ENCODE data around the gene BICD2.

The BICD2 gene

DNA sequence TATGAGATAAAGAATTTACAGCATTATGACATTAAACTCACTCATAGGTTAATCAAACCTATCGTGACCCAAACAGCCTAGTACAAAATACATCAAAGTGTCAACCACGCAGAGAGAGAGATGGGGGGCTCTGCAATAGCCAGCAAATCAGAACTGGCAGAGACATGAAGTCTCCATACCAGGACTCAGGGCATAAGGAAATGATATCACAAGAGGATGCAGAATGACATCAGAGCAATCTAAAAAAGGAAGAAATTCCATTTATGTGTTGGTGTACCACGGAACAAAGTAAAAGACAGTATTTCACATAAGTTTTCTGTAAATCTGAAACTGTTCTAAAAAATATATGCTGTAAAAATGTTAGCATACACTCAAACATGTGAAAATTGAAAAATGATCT lies 24.6 kb downstream of the BICD2 start:
- H3K4me3 ChIP-seq (ENCODE audit: low read length) = no peak overlapping the region
- peaks cover 45% of the 10 kb centered on the region for H3K4me1 ChIP-seq (ENCODE audit: control insufficient read depth, insufficient read depth, low read length)
- no peaks in the 10 kb centered on the region for H3K27me3 ChIP-seq (ENCODE audit: control insufficient read depth, insufficient read depth, low read length)
- no peaks in the 10 kb centered on the region for H3K9me3 ChIP-seq (ENCODE audit: control insufficient read depth, low read length)
- H3K9ac ChIP-seq (ENCODE audit: low read length) = no peak overlapping the region
- no peaks in the 10 kb centered on the region for H3K36me3 ChIP-seq (ENCODE audit: control insufficient read depth, insufficient read depth, low read length)

GRCh38 chr9:92739346-92739970 lies 25.2 kb downstream of the BICD2 start:
- Histone ChIP-seq H3K4me3 (ENCODE audit: low read length) (no peak overlapping the region), H3K36me3 (ENCODE audit: control insufficient read depth, insufficient read depth, low read length) (no peaks in the 10 kb centered on the region), H3K27me3 (ENCODE audit: control insufficient read depth, insufficient read depth, low read length) (no peaks in the 10 kb centered on the region), H3K9ac (ENCODE audit: low read length) (no peak overlapping the region), H3K4me1 (ENCODE audit: control insufficient read depth, insufficient read depth, low read length) (peaks cover 45% of the 10 kb centered on the region), H3K9me3 (ENCODE audit: control insufficient read depth, low read length) (no peaks in the 10 kb centered on the region)

DNA sequence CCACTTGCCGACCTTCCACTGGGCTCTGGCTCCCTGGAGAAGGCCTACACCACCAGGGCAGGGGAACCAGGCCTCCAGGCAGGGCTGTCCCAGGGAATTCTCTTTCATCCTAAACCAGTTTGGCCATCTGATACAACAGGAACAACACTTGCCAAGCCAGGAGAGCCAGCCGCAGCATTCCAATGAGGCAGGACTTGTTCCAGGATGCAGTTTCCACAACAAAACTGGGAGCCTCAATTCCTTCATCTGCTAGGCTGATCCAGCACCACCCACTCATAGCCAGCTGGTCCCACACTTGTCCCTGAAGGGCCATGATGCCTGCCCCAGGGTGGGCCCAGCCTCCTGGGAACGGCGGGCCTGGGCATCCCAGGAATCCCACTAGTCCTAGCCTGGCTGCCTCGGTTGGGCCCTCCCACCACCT lies 26.0 kb downstream of the BICD2 start:
- H3K36me3 ChIP-seq (ENCODE audit: control insufficient read depth, insufficient read depth, low read length) = no peaks in the 10 kb centered on the region
- no peak overlapping the region for H3K9ac ChIP-seq (ENCODE audit: low read length)
- H3K4me3 ChIP-seq (ENCODE audit: low read length) = no peak overlapping the region
- H3K4me1 ChIP-seq (ENCODE audit: control insufficient read depth, insufficient read depth, low read length) = peaks cover 45% of the 10 kb centered on the region
- no peaks in the 10 kb centered on the region for H3K9me3 ChIP-seq (ENCODE audit: control insufficient read depth, low read length)
- no peaks in the 10 kb centered on the region for H3K27me3 ChIP-seq (ENCODE audit: control insufficient read depth, insufficient read depth, low read length)

GRCh38 chr9:92737611-92738299 lies 26.9 kb downstream of the BICD2 start:
- no peak overlapping the region for H3K4me3 ChIP-seq (ENCODE audit: low read length)

DNA sequence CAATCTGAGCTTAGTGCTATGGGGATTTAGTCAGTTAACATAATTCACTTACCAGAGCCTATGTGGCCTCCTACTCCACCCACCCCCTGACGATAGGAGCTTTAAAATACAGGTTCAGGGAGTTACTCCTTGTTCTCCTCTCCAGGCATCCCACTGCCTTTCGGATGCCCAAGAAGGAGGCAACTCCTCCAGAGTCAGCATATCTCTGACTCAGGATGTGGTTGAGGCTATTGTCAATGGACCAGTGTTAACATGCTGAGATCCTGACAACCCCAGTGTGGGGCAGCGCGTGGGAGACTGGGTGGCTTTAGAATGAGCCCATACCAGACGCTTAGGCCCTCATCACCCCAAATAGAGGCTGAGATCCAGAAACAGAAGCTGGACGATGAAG lies 27.4 kb downstream of the BICD2 start:
- H3K9ac ChIP-seq (ENCODE audit: low read length) = no peak overlapping the region
- no peaks in the 10 kb centered on the region for H3K9me3 ChIP-seq (ENCODE audit: control insufficient read depth, low read length)
- no peak overlapping the region for H3K4me3 ChIP-seq (ENCODE audit: low read length)
- no peaks in the 10 kb centered on the region for H3K27me3 ChIP-seq (ENCODE audit: control insufficient read depth, insufficient read depth, low read length)
- H3K4me1 ChIP-seq (ENCODE audit: control insufficient read depth, insufficient read depth, low read length) = peaks cover 45% of the 10 kb centered on the region
- no peaks in the 10 kb centered on the region for H3K36me3 ChIP-seq (ENCODE audit: control insufficient read depth, insufficient read depth, low read length)

More at GRCh38 chr9:92737611-92738299, 26.9 kb downstream of the BICD2 start:
- H3K9me3 ChIP-seq (ENCODE audit: control insufficient read depth, low read length) = no peaks in the 10 kb centered on the region
- H3K27me3 ChIP-seq (ENCODE audit: control insufficient read depth, insufficient read depth, low read length) = no peaks in the 10 kb centered on the region
- H3K4me1 ChIP-seq (ENCODE audit: control insufficient read depth, insufficient read depth, low read length) = peaks cover 45% of the 10 kb centered on the region
- H3K36me3 ChIP-seq (ENCODE audit: control insufficient read depth, insufficient read depth, low read length) = no peaks in the 10 kb centered on the region
- no peak overlapping the region for H3K9ac ChIP-seq (ENCODE audit: low read length)

GRCh38 chr9:92736563-92737215 lies 27.9 kb downstream of the BICD2 start:
- Histone ChIP-seq H3K9ac (ENCODE audit: low read length) (no peak overlapping the region), H3K27me3 (ENCODE audit: control insufficient read depth, insufficient read depth, low read length) (no peaks in the 10 kb centered on the region), H3K4me3 (ENCODE audit: low read length) (no peak overlapping the region), H3K9me3 (ENCODE audit: control insufficient read depth, low read length) (no peaks in the 10 kb centered on the region), H3K36me3 (ENCODE audit: control insufficient read depth, insufficient read depth, low read length) (no peaks in the 10 kb centered on the region), H3K4me1 (ENCODE audit: control insufficient read depth, insufficient read depth, low read length) (peaks cover 45% of the 10 kb centered on the region)

DNA sequence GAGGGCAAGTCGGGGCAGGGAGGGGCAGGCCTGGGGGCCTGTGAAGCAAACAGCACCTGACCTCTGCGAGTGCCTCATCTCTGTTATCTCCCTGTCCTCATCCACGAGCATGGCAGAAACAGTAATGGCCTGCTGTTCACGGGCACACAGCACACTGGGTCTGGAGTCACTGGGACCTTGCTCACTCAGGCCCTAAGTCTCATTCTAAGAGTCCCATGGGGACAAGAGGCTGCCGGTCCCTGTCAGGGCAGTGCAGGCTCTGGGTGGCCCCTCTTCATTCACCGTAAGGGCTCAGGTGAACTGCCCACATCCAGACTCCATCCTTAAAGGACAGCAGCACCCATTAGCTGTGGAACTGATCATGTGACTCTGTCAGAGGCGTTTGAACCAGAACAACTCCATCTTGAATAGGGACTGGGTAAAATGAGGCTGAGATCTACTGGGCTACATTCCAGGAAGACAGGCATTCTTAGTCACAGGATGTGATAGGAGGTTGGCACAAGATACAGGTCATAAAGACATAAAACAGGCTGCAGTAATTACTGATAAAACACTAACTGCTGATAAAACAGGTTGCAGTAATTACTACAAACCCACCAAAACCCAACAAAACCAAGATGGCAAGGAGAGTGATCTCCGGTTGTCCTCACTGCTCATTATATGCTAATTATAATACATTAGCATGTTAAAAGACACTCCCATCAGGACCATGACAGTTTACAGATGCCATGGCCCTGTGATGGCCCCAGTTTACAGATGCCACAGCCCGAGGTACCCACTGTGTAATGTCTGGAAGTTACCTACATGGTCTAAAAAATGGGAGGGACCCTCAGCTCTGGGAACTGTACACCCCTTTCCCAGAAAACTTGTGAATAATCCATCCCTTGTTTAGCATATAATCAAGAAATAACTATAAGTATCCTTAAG lies 28.7 kb downstream of the BICD2 start:
- Histone ChIP-seq H3K36me3 (ENCODE audit: control insufficient read depth, insufficient read depth, low read length) (no peaks in the 10 kb centered on the region), H3K4me1 (ENCODE audit: control insufficient read depth, insufficient read depth, low read length) (peaks cover 45% of the 10 kb centered on the region), H3K9ac (ENCODE audit: low read length) (no peak overlapping the region), H3K4me3 (ENCODE audit: low read length) (no peak overlapping the region), H3K27me3 (ENCODE audit: control insufficient read depth, insufficient read depth, low read length) (no peaks in the 10 kb centered on the region), H3K9me3 (ENCODE audit: control insufficient read depth, low read length) (no peaks in the 10 kb centered on the region)

GRCh38 chr9:92734931-92735635 lies 29.6 kb downstream of the BICD2 start:
- H3K4me1 ChIP-seq (ENCODE audit: control insufficient read depth, insufficient read depth, low read length) = peaks cover 40% of the 10 kb centered on the region

GRCh38 chr9:92730897-92731296 lies 33.7 kb downstream of the BICD2 start:
- no peak overlapping the region for H3K9ac ChIP-seq (ENCODE audit: low read length)
- no peak overlapping the region for H3K4me3 ChIP-seq (ENCODE audit: low read length)
- H3K36me3 ChIP-seq (ENCODE audit: control insufficient read depth, insufficient read depth, low read length) = peaks cover 6% of the 10 kb centered on the region
- H3K4me1 ChIP-seq (ENCODE audit: control insufficient read depth, insufficient read depth, low read length) = peaks cover 2% of the 10 kb centered on the region
- no peaks in the 10 kb centered on the region for H3K9me3 ChIP-seq (ENCODE audit: control insufficient read depth, low read length)
- H3K27me3 ChIP-seq (ENCODE audit: control insufficient read depth, insufficient read depth, low read length) = no peaks in the 10 kb centered on the region

More at GRCh38 chr9:92734931-92735635, 29.6 kb downstream of the BICD2 start:
- Histone ChIP-seq H3K9ac (ENCODE audit: low read length) (no peak overlapping the region), H3K4me3 (ENCODE audit: low read length) (no peak overlapping the region), H3K27me3 (ENCODE audit: control insufficient read depth, insufficient read depth, low read length) (no peaks in the 10 kb centered on the region), H3K36me3 (ENCODE audit: control insufficient read depth, insufficient read depth, low read length) (no peaks in the 10 kb centered on the region), H3K9me3 (ENCODE audit: control insufficient read depth, low read length) (no peaks in the 10 kb centered on the region)

DNA sequence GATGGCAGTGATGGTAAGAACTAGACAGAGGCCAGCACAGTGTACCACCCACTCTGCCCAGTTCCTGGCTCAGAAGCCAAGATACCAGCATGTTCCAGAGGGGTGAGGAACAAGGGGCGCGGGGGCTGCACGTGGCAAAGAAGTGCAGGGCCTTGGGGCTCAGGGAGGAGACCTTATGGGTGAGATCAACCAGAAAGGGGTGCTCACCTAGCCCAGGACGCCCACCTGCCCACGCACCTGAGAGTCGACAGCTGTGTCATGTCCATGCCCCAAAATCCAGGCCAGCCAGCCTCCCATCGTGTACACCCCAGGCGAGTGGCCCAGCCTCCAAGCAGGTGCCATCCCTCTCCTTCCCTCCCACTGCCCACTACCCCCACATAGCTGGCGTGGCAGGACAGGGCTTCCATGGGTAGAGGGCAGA lies 34.9 kb downstream of the BICD2 start:
- no peak overlapping the region for H3K9ac ChIP-seq (ENCODE audit: low read length)
- H3K4me3 ChIP-seq (ENCODE audit: low read length) = no peak overlapping the region
- no peaks in the 10 kb centered on the region for H3K27me3 ChIP-seq (ENCODE audit: control insufficient read depth, insufficient read depth, low read length)
- peaks cover 6% of the 10 kb centered on the region for H3K36me3 ChIP-seq (ENCODE audit: control insufficient read depth, insufficient read depth, low read length)
- no peaks in the 10 kb centered on the region for H3K4me1 ChIP-seq (ENCODE audit: control insufficient read depth, insufficient read depth, low read length)
- no peaks in the 10 kb centered on the region for H3K9me3 ChIP-seq (ENCODE audit: control insufficient read depth, low read length)

Measured in mucosa of stomach (tissue), 1 donor.